Aorta (tissue), 5 donors: ENCODE data around the gene DPP6. TPM values are rescaled to one million over a fixed set of nuclear protein-coding genes. Genes with fewer than 3 reads are reported as not detected.

ENCODE experiments used
- ATAC-seq: fragments of 200-7000 bp; cut with Tn5 transposase; one replicate; pipeline ENCODE4 v1.9.1; 2022; ENCODE audit warnings: moderate library complexity; ENCODE audit not compliant: low FRiP score
- DNase-seq, 2 donors: peaks; one replicate each; pipeline ENCODE4 v3.0.0-alpha.2; 2020
- H3K27ac ChIP-seq, 2 donors: one replicate each; pipeline ENCODE4 v1.5.1; 2013; ENCODE audit warnings: low read length in 2 of 2, mild to moderate bottlenecking in 2 of 2, moderate library complexity in 2 of 2, control low read depth in 1 of 2, inconsistent platforms in 1 of 2, low read depth in 1 of 2
- H3K27me3 ChIP-seq, 2 donors: one replicate each; pipeline ENCODE4 v1.6.1; 2013; ENCODE audit warnings: control low read depth in 1 of 2, low read length in 1 of 2, mild to moderate bottlenecking in 1 of 2, moderate library complexity in 1 of 2; ENCODE audit not compliant: insufficient read depth in 2 of 2, control insufficient read depth in 1 of 2
- H3K36me3 ChIP-seq, 2 donors: one replicate each; pipeline ENCODE4 v1.6.1; 2013; ENCODE audit warnings: control low read depth in 1 of 2, low read length in 1 of 2, mild to moderate bottlenecking in 1 of 2; ENCODE audit not compliant: insufficient read depth in 2 of 2, control insufficient read depth in 1 of 2
- H3K4me1 ChIP-seq, 2 donors: one replicate each; pipeline ENCODE4 v1.6.1; 2013; ENCODE audit warnings: low read length in 2 of 2, control low read depth in 1 of 2, mild to moderate bottlenecking in 1 of 2, moderate library complexity in 1 of 2; ENCODE audit not compliant: insufficient read depth in 2 of 2, control insufficient read depth in 1 of 2
- H3K4me3 ChIP-seq, 2 donors: one replicate each; pipeline ENCODE4 v1.5.1; 2013; ENCODE audit warnings: low read length in 2 of 2, control low read depth in 1 of 2, mild to moderate bottlenecking in 1 of 2
- H3K9me3 ChIP-seq: one replicate; pipeline ENCODE4 v1.6.1; 2013; ENCODE audit warnings: mild to moderate bottlenecking, low read length; ENCODE audit not compliant: control insufficient read depth
- WGBS, 2 donors: extraction: QIAGEN DNeasy Blood & Tissue Kit; methylation state at CpG; one replicate each; pipeline ENCODE4 v1.1.7; 2013; 5-methylcytosine and 5-hydroxymethylcytosine counted together
- intact Hi-C, 2 donors: fragments of 100-400 bp; cut with DNase I; formaldehyde crosslinking; loops; one replicate each; pipeline versions ENCODE4 v1.14.2 to v1.15.0; 2022
- polyA plus RNA-seq, 2 donors: library from polyadenylated mRNA; stranded (reverse); fragments of 200-250 nt; gene quantifications; one replicate each; pipeline ENCODE4 v1.2.3, GENCODE V29; 2013
- total RNA-seq, 2 donors: library from RNA; stranded (reverse); fragmentation: NEBNext Ultra II Directional; extraction: Animal tissue kit (Norgen Biotek cat#: 25700); gene quantifications; one replicate each; pipeline ENCODE4 v1.2.1, GENCODE V29; 2021
- donor health status: healthy with polysubstance abuse.
- donor health status: Bipolar disorder and iron deficiency.
- donor health status: DM: no; HTN: no; CAD: no.
- donor health status: DM: no; HTN: no; CAD: no.
- donor health status: DM: yes; HTN: yes; CAD: no.

Gene DPP6
- total and polyA plus RNA-seq, 4 donors: 0.69 TPM; not detected in 3

DNA sequence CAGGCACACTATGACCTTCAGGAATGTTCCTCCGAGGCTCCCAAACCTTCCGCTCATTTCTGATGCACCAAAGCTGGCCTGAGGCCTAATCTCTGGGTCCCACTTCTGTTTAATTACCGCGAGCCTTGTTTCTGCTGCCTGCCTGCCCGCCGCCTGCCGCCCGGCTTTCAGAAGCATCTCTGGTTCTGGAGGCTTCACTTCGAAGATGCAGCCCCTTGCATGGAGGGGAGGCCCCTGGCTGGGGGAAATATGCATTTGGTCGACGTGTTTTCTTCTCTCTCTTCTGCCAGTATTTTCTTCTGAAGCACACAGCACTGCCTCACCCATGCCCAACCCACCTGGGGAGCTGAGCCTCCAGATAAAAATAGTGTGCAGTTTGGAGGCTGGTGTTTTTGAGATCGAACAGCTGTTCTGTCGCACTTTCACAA is 783.8 kb downstream of the DPP6 start:
- H3K27ac ChIP-seq: no peak overlapping the region
- no peak for ATAC-seq
- H3K27me3 ChIP-seq: peaks cover 0 to 2% of the 10 kb centered on the region in 2 donors
- no peak overlapping the region for H3K4me3 ChIP-seq
- no peaks in the 10 kb centered on the region for H3K4me1 ChIP-seq
- 71 to 73% methylated on average over 13 of the region's 13 CpGs for WGBS, 2 donors
- H3K36me3 ChIP-seq: no peaks in the 10 kb centered on the region
- no peaks in the 10 kb centered on the region for H3K9me3 ChIP-seq
- intact Hi-C loops: no loop called here
- no peak for DNase-seq

DNA sequence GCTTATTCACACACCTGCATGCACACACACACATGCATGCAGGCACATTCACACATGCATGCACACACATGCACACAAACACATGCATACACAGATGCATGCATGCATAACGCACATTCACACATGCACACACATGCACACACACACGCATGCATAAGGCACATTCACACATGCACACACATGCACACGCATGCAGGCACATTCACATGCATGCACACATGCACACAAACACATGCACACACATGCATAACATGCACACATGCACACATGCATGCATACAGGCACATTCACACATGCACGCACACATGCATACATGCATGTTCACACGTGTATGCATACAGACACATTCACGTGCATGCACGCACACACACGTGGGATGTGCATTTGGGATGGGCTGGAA is 784.9 kb downstream of the DPP6 start:
- no peak for ATAC-seq
- intact Hi-C loops: no loop called here
- Histone ChIP-seq H3K36me3 (no peaks in the 10 kb centered on the region), H3K9me3 (no peaks in the 10 kb centered on the region), H3K27me3 (peaks cover 0 to 2% of the 10 kb centered on the region in 2 donors), H3K27ac (no peak overlapping the region), H3K4me1 (no peaks in the 10 kb centered on the region), H3K4me3 (no peak overlapping the region)
- no peak for DNase-seq
- WGBS, 2 donors: 86 to 94% methylated on average over 8 of the region's 8 CpGs

DNA sequence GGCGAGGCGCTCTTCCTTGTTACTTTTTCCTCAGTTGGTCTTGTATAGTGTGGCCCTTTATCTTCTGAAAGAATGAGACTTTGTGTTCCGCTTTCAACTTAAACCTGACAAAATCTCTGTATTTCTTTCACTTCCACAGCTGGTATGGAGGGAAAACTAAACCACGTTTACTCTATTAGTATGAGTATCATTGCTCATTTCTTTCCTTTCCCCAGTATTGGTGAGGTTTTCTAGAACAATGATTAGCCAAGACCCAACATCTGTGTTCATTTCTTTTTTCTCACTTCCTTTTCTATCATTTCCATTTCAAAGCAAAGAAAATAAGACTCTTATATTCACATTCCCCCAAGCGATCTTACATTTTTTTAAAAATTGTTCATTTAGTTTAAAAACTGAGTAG is 785.4 kb downstream of the DPP6 start:
- ATAC-seq (no peak), DNase-seq (no peak)
- Histone ChIP-seq H3K27ac (no peak overlapping the region), H3K36me3 (no peaks in the 10 kb centered on the region), H3K9me3 (no peaks in the 10 kb centered on the region), H3K4me3 (no peak overlapping the region), H3K27me3 (peaks cover 0 to 2% of the 10 kb centered on the region in 2 donors), H3K4me1 (no peaks in the 10 kb centered on the region)
- 77 to 78% methylated on average over 5 of the region's 5 CpGs for WGBS, 2 donors
- intact Hi-C loops: no loop called here

DNA sequence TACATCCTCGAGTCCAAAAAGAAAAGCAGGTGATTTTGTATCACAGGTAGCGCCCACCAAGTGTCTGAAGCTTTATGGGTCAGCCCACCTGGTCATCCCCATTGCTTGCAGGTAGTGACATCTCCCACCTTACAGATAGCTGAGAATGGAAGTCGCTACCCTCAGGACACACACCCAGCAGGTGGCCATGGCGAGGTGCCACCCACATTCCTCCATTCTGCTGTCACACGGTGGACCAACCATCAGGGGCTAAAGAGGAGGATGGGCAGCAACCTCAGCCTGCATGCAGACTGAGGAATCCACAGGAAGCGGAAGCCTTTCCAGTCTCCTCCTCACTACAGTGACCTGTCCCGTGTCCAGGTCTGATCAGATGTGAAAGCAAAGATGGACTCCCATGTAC is 787.9 kb downstream of the DPP6 start:
- no peak overlapping the region for H3K27ac ChIP-seq
- WGBS, 2 donors: 79% methylated on average over 7 of the region's 7 CpGs

DNA sequence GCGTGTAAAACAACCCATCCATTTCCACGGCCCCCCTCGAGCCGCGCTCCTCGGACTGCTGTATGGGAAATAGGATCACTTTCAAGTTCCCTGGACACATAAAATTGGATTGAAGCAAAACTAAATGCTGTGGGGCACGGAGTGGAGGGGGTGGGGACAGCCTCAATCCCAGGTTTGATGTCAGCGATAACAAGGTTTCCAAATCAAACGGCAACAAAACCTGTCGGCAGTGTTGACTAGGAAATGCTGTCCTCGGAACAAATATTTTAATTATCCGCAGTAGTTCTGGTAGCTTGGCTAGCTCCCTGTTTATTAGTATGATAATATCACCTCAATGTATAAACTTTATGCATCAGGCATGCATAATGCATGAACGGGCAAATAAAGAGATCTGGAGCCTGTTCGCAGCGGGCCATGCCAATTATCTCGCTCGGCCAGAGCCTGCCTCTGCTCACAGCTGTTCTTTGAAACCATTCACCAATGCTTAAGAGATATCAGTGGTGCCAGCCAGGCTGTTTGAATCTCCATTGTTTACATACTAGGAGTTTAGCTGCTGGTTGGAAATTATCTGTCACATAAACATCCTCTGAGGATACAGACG is 789.6 kb downstream of the DPP6 start:
- no peaks in the 10 kb centered on the region for H3K36me3 ChIP-seq
- no peak overlapping the region for H3K4me3 ChIP-seq
- H3K4me1 ChIP-seq: no peaks in the 10 kb centered on the region
- H3K27ac ChIP-seq: no peak overlapping the region
- peaks cover 0 to 2% of the 10 kb centered on the region in 2 donors for H3K27me3 ChIP-seq
- peaks cover 1% of the 10 kb centered on the region for H3K9me3 ChIP-seq
- DNase-seq (no peak), ATAC-seq (no peak)
- WGBS, 2 donors: 57 to 70% methylated on average over 18 of the region's 18 CpGs
- intact Hi-C loops: no loop called here

More for the DNA sequence above, 787.9 kb downstream of the DPP6 start:
- Histone ChIP-seq H3K36me3 (no peaks in the 10 kb centered on the region), H3K4me3 (no peak overlapping the region), H3K27me3 (peaks cover 0 to 2% of the 10 kb centered on the region in 2 donors), H3K4me1 (no peaks in the 10 kb centered on the region), H3K9me3 (no peaks in the 10 kb centered on the region)
- ATAC-seq (no peak), DNase-seq (no peak)
- intact Hi-C loops: no loop called here

DNA sequence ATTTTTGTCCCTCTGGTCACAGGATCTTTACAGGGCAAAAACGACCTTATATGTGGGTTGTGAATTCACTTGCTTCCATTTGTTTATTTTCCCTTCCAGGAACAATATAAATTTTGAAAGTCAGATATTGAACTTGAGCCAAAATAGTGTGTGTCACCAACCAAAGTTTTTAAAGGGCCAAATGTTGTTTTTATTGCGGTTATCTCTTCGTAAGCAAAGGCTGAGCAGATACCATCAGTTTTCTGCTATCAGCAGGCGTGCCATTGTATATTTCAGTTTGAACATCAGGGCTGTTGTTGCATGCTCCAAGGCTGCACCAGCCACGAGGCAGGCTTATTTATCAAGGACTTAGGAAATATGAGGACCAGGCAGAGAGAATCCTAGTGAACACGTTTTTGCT is 790.4 kb downstream of the DPP6 start:
- DNase-seq (no peak), ATAC-seq (no peak)
- Histone ChIP-seq H3K4me1 (no peaks in the 10 kb centered on the region), H3K9me3 (peaks cover 1% of the 10 kb centered on the region), H3K27ac (no peak overlapping the region), H3K36me3 (no peaks in the 10 kb centered on the region), H3K4me3 (no peak overlapping the region), H3K27me3 (peaks cover 0 to 2% of the 10 kb centered on the region in 2 donors)
- intact Hi-C loops: no loop called here
- WGBS, 2 donors: 4 to 12% methylated on average over 6 of the region's 6 CpGs

DNA sequence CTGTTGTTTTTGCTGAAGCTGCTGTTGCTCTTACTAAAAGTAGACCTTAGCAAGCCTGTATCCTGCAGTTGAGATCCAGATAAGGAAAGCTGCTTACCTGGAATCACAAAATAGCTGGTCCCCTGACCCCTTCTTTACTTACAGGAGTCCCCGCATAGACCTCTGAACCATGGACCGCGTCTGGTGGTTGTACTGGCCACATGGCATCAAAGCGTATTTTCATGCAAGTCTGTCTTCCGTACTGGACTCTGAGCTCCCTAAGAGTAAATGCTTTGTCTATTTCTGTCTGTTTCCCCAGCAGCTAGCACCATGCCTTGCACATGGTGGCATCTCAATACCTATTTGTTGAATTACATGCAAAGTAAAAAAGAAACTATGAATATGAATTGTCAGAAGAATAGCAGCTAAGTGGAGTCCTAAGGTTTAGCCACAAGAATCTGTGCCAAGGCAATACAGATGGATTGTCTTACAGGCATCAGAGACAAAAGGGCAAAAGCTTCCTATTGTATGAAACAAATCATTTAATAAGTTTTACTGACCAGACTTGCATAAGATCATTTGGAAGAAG is 791.6 kb downstream of the DPP6 start:
- Histone ChIP-seq H3K27me3 (peaks cover 0 to 4% of the 10 kb centered on the region in 2 donors), H3K9me3 (peaks cover 1% of the 10 kb centered on the region)

DNA sequence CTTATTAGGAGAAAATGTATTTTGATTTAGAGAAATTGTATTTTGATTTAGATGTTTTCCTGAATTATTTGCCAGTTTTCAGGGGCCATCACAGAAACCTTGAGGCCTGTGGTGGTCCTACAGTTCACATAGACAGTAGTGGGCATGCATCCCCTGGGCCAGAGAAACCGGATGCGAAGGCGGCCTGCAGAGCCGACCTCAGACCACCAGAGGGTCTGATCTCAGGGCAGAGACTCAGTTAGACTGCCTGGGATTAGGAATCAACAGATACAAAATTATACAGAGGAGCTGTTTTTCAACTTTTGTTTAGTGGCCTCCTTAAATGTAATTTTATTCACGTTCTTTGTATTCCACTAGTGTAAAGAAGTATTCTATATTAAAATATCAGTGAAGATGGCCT is 792.3 kb downstream of the DPP6 start:
- DNase-seq (no peak), ATAC-seq (no peak)
- H3K9me3 ChIP-seq: peaks cover 1% of the 10 kb centered on the region
- 67 to 83% methylated on average over 5 of the region's 5 CpGs for WGBS, 2 donors
- no peaks in the 10 kb centered on the region for H3K4me1 ChIP-seq
- intact Hi-C loops: no loop called here
- no peak overlapping the region for H3K4me3 ChIP-seq
- H3K36me3 ChIP-seq: no peaks in the 10 kb centered on the region
- H3K27ac ChIP-seq: no peak overlapping the region
- peaks cover 0 to 4% of the 10 kb centered on the region in 2 donors for H3K27me3 ChIP-seq

More for the DNA sequence above, 791.6 kb downstream of the DPP6 start:
- ATAC-seq: no peak
- Histone ChIP-seq H3K36me3 (no peaks in the 10 kb centered on the region), H3K4me1 (no peaks in the 10 kb centered on the region), H3K27ac (no peak overlapping the region), H3K4me3 (no peak overlapping the region)
- intact Hi-C loops: no loop called here
- DNase-seq: no peak
- 88 to 93% methylated on average over 5 of the region's 5 CpGs for WGBS, 2 donors

DNA sequence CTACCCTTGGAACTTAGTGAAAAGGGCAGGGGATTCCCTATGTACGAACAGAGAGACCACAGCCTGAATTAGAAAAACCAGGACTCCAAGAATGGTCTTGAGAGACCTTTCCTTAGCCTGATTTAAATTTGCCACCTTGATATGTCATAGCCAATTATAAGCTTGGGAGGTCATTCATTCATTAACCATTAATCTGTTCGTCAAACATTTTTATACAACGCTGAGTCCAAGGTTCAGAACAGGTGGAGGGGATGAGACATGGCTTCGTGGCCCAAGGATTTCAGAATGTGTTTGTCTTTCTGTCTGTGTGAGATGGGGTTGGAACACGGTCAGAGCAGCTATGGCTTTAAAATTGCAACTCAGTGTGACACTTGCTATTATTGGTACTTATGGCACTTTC is 792.8 kb downstream of the DPP6 start:
- Histone ChIP-seq H3K9me3 (peaks cover 1% of the 10 kb centered on the region), H3K27me3 (peaks cover 0 to 4% of the 10 kb centered on the region in 2 donors), H3K27ac (no peak overlapping the region), H3K4me3 (no peak overlapping the region), H3K4me1 (no peaks in the 10 kb centered on the region), H3K36me3 (no peaks in the 10 kb centered on the region)
- DNase-seq (no peak), ATAC-seq (no peak)
- intact Hi-C loops: no loop called here
- WGBS, 2 donors: 79 to 83% methylated on average over 5 of the region's 5 CpGs
